A549 (cell line): ENCODE measurements around the gene PREX1. TPM values are rescaled to one million over a fixed set of nuclear protein-coding genes. Genes with fewer than 3 reads are reported as not detected.

Source experiments
- ATAC-seq, 2 experiments: fragments of 200-7000 bp in 1 of 2; fragments of >200 bp in 1 of 2; cut with Nextera tagmentation in 1 of 2; cut with Tn5 transposase in 1 of 2; 3 replicates each; pipeline versions ENCODE4 v1.8.0 to v1.9.1; 2018 to 2020; ENCODE audit warnings: mild to moderate bottlenecking in 1 of 2, moderate library complexity in 1 of 2
- CTCF ChIA-PET: fragments of 300-600 bp; sonication (Branson Sonifier 250); formaldehyde crosslinking; extraction: SDS; loops from one replicate; lab custom pipeline; 2021; ENCODE audit warnings: antibody characterized with exemption, inconsistent platforms; lab: Yijun Ruan, JAX
- POLR2A ChIA-PET: fragments of 350-600 bp; formaldehyde crosslinking; extraction: SDS; loops from one replicate; lab custom pipeline; 2021; ENCODE audit warnings: antibody characterized with exemption, inconsistent platforms; lab: Yijun Ruan, JAX
- DNase-seq, 2 experiments: peaks; one replicate each; pipeline versions ENCODE4 v3.0.0 to v3.0.0-alpha.2; 2011 to 2016; ENCODE audit warnings: low read depth in 1 of 2, low spot score in 1 of 2
- FAIRE-seq: peaks from 2 replicates; lab custom pipeline; 2011; peaks lifted over from hg19 to GRCh38; lab: Jason Lieb, UNC
- H3K27ac ChIP-seq, 2 experiments: fragments of >200 bp; sonication (Bioruptor Twin); formaldehyde crosslinking; 3 replicates each; pipeline ENCODE4 v1.5.1; 2016 to 2017
- H3K4me1 ChIP-seq: fragments of >200 bp; sonication (Bioruptor Twin); formaldehyde crosslinking; 3 replicates; pipeline ENCODE4 v1.6.1; 2016
- H3K4me2 ChIP-seq: fragments of >200 bp; sonication (Bioruptor Twin); formaldehyde crosslinking; 3 replicates; pipeline ENCODE4 v1.6.1; 2016
- H3K4me3 ChIP-seq: fragments of >200 bp; sonication (Bioruptor Twin); formaldehyde crosslinking; 3 replicates; pipeline ENCODE4 v1.5.1; 2016
- H3K9me3 ChIP-seq: fragments of >200 bp; sonication (Bioruptor Twin); formaldehyde crosslinking; 3 replicates; pipeline ENCODE4 v1.6.1; 2016
- BHLHE40 ChIP-seq: IDR thresholded peaks from 2 replicates; pipeline ENCODE4 v1.6.1; 2012; ENCODE audit warnings: low read depth, low read length, inconsistent platforms
- CBX8 ChIP-seq: fragments of 200-600 bp; sonication (generic); IDR thresholded peaks from 2 replicates; pipeline ENCODE4 v1.6.1; 2016
- CEBPB ChIP-seq, 2 experiments: fragments of >200 bp in 1 of 2; sonication (Bioruptor Twin) in 1 of 2; formaldehyde crosslinking in 1 of 2; IDR thresholded peaks; 2 replicates each; pipeline ENCODE4 v1.6.1; 2012 to 2016
- CHD2 ChIP-seq: fragments of 150-350 bp; IDR thresholded peaks from 2 replicates; pipeline ENCODE4 v1.6.1; 2014; ENCODE audit warnings: low read length; ENCODE audit not compliant: partially characterized antibody
- EP300 ChIP-seq, 2 experiments: fragments of >200 bp; sonication (Bioruptor Twin); formaldehyde crosslinking; IDR thresholded peaks; 2 replicates in 1 of 2; 3 replicates in 1 of 2; pipeline ENCODE4 v1.6.1; 2016 to 2017
- ESRRA ChIP-seq: fragments of 150-350 bp; IDR thresholded peaks from 2 replicates; pipeline ENCODE4 v1.6.1; 2014; ENCODE audit warnings: mild to moderate bottlenecking, low read length, borderline replicate concordance
- FOSB ChIP-seq: fragments of 250-450 bp; sonication (Bioruptor Pico); IDR thresholded peaks from 2 replicates; pipeline ENCODE4 v1.5.0; 2020; ENCODE audit warnings: mild to moderate bottlenecking, moderate library complexity
- FOXS1 ChIP-seq: fragments of 250-450 bp; sonication (Bioruptor Pico); IDR thresholded peaks from 2 replicates; pipeline ENCODE4 v1.5.0; 2020; ENCODE audit warnings: mild to moderate bottlenecking, moderate library complexity
- GATA3 ChIP-seq: IDR thresholded peaks from 2 replicates; pipeline ENCODE4 v1.6.1; 2012; ENCODE audit warnings: borderline replicate concordance
- HOXA7 ChIP-seq: fragments of 250-450 bp; sonication (Bioruptor Pico); IDR thresholded peaks from 2 replicates; pipeline ENCODE4 v1.5.0; 2020; ENCODE audit warnings: mild to moderate bottlenecking, moderate library complexity
- HOXB5 ChIP-seq: fragments of 250-450 bp; sonication (Bioruptor Pico); IDR thresholded peaks from 2 replicates; pipeline ENCODE4 v1.5.0; 2020; ENCODE audit warnings: mild to moderate bottlenecking, moderate library complexity
- NPAS2 ChIP-seq: fragments of 250-450 bp; sonication (Bioruptor Pico); IDR thresholded peaks from 2 replicates; pipeline ENCODE4 v1.8.0; 2022; ENCODE audit warnings: mild to moderate bottlenecking, moderate library complexity, borderline replicate concordance
- NR3C1 ChIP-seq: fragments of >200 bp; sonication (Bioruptor Twin); formaldehyde crosslinking; IDR thresholded peaks from 3 replicates; pipeline ENCODE4 v1.6.1; 2017
- RAD21 ChIP-seq, 2 experiments: fragments of >200 bp in 1 of 2; sonication (Bioruptor Twin) in 1 of 2; formaldehyde crosslinking in 1 of 2; IDR thresholded peaks in 1 of 2; conservative IDR thresholded peaks in 1 of 2; 2 replicates in 1 of 2; 3 replicates in 1 of 2; pipeline ENCODE4 v1.6.1; 2012 to 2018; ENCODE audit warnings: inconsistent platforms in 1 of 2
- RARB ChIP-seq: fragments of 250-450 bp; sonication (Bioruptor Pico); IDR thresholded peaks from 2 replicates; pipeline ENCODE4 v1.8.0; 2021; ENCODE audit warnings: mild to moderate bottlenecking, moderate library complexity
- RCOR1 ChIP-seq: fragments of 150-350 bp; IDR thresholded peaks from 2 replicates; pipeline ENCODE4 v1.6.1; 2014; ENCODE audit warnings: antibody characterized with exemption, low read length, low read depth
- RFX5 ChIP-seq: fragments of 450-650 bp; IDR thresholded peaks from 2 replicates; pipeline ENCODE4 v1.7.1; 2014; ENCODE audit warnings: antibody characterized with exemption, mild to moderate bottlenecking, moderate library complexity
- SMC3 ChIP-seq: fragments of >200 bp; sonication (Bioruptor Twin); formaldehyde crosslinking; IDR thresholded peaks from 3 replicates; pipeline ENCODE4 v1.6.1; 2018; ENCODE audit warnings: inconsistent platforms
- TP53 ChIP-seq: fragments of 250-450 bp; sonication (Bioruptor Pico); IDR thresholded peaks from 2 replicates; pipeline ENCODE4 v1.5.0; 2021; ENCODE audit warnings: mild to moderate bottlenecking, moderate library complexity
- ZC3H11A ChIP-seq: fragments of 450-650 bp; IDR thresholded peaks from 2 replicates; pipeline ENCODE4 v1.6.1; 2014; ENCODE audit warnings: antibody characterized with exemption, mild to moderate bottlenecking
- ZFP36 ChIP-seq: fragments of 450-650 bp; IDR thresholded peaks from 2 replicates; pipeline ENCODE4 v1.6.1; 2014; ENCODE audit warnings: borderline replicate concordance; ENCODE audit not compliant: partially characterized antibody
- WGBS: methylation state at CpG from one replicate; pipeline ENCODE4 v1.1.6; 2017; ENCODE audit errors: missing lambda C conversion rate; 5-methylcytosine and 5-hydroxymethylcytosine counted together
- polyA plus RNA-seq, 4 experiments: library from polyadenylated mRNA; depleted of rRNA in 3 of 4; stranded (reverse); fragments of >200 nt; fragmentation: RNase III in 1 of 4; extraction: RNeasy Plus Mini Kit Qiagen cat#74134 plus additional on column Dnase treatment in 1 of 4; gene quantifications; 2 replicates in 3 of 4; 3 replicates in 1 of 4; pipeline ENCODE4 v1.2.3, GENCODE V29; 2011 to 2017
- TF ChIP-seq, protein P1 (sequence below): fragments of 450-650 bp; IDR thresholded peaks from 2 replicates; pipeline ENCODE4 v1.6.1; 2014; ENCODE audit warnings: antibody characterized with exemption
- TF ChIP-seq, protein P2 (sequence below): fragments of 150-350 bp; IDR thresholded peaks from 2 replicates; pipeline ENCODE4 v1.6.1; 2014; ENCODE audit warnings: low read depth, mild to moderate bottlenecking, low read length
- TF ChIP-seq, protein P3 (sequence below): IDR thresholded peaks from 2 replicates; pipeline ENCODE4 v1.6.1; 2012; ENCODE audit warnings: low read depth, borderline replicate concordance
- TF ChIP-seq, protein P4 (sequence below): fragments of 250-450 bp; sonication (Bioruptor Pico); IDR thresholded peaks from 2 replicates; pipeline ENCODE4 v1.5.0; 2021; ENCODE audit warnings: mild to moderate bottlenecking, moderate library complexity, borderline replicate concordance
- TF ChIP-seq, protein P5 (sequence below): fragments of 200-600 bp; sonication (generic); IDR thresholded peaks from 2 replicates; pipeline ENCODE4 v1.6.1; 2016; ENCODE audit warnings: antibody characterized with exemption, mild to moderate bottlenecking, moderate library complexity

Gene PREX1
- polyA plus RNA-seq, 2 of the 4 experiments (the other 2 are of a cell fraction): 3.6 to 4.2 TPM

DNA sequence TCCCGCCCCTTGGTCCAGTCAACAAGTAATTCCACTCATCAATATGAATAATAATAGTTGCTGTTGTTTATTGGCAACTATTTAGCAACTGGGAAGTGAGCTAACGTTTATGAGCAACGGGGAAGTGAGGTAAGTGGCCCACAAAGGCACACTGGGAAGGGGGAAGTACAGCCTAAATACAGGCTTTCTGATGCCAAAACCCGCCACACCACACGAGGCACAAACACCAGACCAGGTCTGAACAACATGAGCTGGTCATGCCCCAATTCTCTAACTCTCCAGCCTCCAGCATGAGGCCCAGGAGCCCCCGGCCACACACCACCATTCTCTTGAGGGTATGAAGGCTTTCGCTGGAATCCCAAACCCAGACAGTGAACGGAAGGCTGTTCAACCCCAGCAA lies 50.8 kb downstream of the PREX1 start:
- CTCF ChIA-PET: interaction anchor here (0.6 to 1.4 kb wide), 4 partner anchors 22 to 128 kb away, joined by 3 to 4 read pairs (median 3); no protein-coding TSS in a partner anchor
- no peak for TF ChIP-seq NR3C1
- no peak for TF ChIP-seq CHD2
- TF ChIP-seq, protein P1, sequence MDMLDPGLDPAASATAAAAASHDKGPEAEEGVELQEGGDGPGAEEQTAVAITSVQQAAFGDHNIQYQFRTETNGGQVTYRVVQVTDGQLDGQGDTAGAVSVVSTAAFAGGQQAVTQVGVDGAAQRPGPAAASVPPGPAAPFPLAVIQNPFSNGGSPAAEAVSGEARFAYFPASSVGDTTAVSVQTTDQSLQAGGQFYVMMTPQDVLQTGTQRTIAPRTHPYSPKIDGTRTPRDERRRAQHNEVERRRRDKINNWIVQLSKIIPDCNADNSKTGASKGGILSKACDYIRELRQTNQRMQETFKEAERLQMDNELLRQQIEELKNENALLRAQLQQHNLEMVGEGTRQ: no peak
- TF ChIP-seq NPAS2 (CRISPR knock-in tag): no peak
- TF ChIP-seq GATA3: no peak
- TF ChIP-seq ZFP36: no peak
- no peak for TF ChIP-seq FOSB
- no peak for TF ChIP-seq RAD21 (conservative IDR thresholded peaks at IDR 0.05 in 1 of 2, IDR thresholded peaks at IDR 0.05 in 1 of 2)
- TF ChIP-seq FOXS1 (CRISPR knock-in tag): no peak
- TF ChIP-seq RFX5: no peak
- no peak for TF ChIP-seq TP53 (CRISPR knock-in tag)
- no peak for TF ChIP-seq RCOR1
- TF ChIP-seq HOXA7: no peak
- TF ChIP-seq ZC3H11A: no peak
- TF ChIP-seq, protein P2, sequence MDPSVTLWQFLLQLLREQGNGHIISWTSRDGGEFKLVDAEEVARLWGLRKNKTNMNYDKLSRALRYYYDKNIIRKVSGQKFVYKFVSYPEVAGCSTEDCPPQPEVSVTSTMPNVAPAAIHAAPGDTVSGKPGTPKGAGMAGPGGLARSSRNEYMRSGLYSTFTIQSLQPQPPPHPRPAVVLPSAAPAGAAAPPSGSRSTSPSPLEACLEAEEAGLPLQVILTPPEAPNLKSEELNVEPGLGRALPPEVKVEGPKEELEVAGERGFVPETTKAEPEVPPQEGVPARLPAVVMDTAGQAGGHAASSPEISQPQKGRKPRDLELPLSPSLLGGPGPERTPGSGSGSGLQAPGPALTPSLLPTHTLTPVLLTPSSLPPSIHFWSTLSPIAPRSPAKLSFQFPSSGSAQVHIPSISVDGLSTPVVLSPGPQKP: no peak
- TF ChIP-seq, protein P3, sequence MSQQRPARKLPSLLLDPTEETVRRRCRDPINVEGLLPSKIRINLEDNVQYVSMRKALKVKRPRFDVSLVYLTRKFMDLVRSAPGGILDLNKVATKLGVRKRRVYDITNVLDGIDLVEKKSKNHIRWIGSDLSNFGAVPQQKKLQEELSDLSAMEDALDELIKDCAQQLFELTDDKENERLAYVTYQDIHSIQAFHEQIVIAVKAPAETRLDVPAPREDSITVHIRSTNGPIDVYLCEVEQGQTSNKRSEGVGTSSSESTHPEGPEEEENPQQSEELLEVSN: no peak
- TF ChIP-seq CBX8: no peak
- TF ChIP-seq HOXB5 (CRISPR knock-in tag): no peak
- TF ChIP-seq, all 56 proteins: peak for 0

DNA sequence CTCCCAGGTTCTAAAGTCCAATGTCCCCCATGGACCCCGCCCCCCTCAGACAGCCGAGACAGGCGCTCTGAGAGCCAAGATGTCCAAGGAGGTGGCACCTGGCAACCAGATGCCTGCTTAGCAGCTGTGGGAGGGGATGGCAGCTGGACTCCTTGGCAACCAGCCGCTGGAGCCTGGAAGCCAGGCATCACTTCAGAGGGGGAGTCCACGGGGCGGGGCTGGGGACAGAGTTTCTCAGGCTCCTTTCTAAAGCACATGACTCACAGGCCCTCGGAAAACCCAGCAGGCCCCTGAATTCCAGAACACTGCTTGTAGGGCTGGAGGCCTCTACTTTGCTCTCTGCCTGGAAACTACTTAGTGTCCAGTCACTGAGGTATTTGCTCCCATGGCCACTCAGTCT lies 51.5 kb downstream of the PREX1 start:
- FAIRE-seq (no peak), DNase-seq (no peak), ATAC-seq (no peak)
- no peak overlapping the region for H3K27ac ChIP-seq
- WGBS: 85% methylated on average over 5 of the region's 7 CpGs
- H3K4me2 ChIP-seq: no peak overlapping the region
- ChIA-PET CTCF (interaction anchor here (0.6 kb wide), 1 partner anchor 90 kb away, joined by 4 read pairs; no protein-coding TSS in a partner anchor), POLR2A (no interaction called here)
- no peaks in the 10 kb centered on the region for H3K4me1 ChIP-seq
- TF ChIP-seq SMC3 (no peak), ESRRA (no peak), FOXS1 (CRISPR knock-in tag) (no peak), NR3C1 (no peak), BHLHE40 (no peak), EP300 (IDR thresholded peaks at IDR 0.05) (no peak), GATA3 (no peak), RARB (CRISPR knock-in tag) (no peak), CEBPB (IDR thresholded peaks at IDR 0.05) (no peak), CHD2 (no peak), ZFP36 (no peak)
- TF ChIP-seq, protein P4, sequence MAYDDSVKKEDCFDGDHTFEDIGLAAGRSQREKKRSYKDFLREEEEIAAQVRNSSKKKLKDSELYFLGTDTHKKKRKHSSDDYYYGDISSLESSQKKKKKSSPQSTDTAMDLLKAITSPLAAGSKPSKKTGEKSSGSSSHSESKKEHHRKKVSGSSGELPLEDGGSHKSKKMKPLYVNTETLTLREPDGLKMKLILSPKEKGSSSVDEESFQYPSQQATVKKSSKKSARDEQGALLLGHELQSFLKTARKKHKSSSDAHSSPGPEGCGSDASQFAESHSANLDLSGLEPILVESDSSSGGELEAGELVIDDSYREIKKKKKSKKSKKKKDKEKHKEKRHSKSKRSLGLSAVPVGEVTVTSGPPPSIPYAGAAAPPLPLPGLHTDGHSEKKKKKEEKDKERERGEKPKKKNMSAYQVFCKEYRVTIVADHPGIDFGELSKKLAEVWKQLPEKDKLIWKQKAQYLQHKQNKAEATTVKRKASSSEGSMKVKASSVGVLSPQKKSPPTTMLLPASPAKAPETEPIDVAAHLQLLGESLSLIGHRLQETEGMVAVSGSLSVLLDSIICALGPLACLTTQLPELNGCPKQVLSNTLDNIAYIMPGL (CRISPR knock-in tag): no peak
- TF ChIP-seq, protein P2: no peak
- TF ChIP-seq, protein P1: no peak
- TF ChIP-seq, protein P5, sequence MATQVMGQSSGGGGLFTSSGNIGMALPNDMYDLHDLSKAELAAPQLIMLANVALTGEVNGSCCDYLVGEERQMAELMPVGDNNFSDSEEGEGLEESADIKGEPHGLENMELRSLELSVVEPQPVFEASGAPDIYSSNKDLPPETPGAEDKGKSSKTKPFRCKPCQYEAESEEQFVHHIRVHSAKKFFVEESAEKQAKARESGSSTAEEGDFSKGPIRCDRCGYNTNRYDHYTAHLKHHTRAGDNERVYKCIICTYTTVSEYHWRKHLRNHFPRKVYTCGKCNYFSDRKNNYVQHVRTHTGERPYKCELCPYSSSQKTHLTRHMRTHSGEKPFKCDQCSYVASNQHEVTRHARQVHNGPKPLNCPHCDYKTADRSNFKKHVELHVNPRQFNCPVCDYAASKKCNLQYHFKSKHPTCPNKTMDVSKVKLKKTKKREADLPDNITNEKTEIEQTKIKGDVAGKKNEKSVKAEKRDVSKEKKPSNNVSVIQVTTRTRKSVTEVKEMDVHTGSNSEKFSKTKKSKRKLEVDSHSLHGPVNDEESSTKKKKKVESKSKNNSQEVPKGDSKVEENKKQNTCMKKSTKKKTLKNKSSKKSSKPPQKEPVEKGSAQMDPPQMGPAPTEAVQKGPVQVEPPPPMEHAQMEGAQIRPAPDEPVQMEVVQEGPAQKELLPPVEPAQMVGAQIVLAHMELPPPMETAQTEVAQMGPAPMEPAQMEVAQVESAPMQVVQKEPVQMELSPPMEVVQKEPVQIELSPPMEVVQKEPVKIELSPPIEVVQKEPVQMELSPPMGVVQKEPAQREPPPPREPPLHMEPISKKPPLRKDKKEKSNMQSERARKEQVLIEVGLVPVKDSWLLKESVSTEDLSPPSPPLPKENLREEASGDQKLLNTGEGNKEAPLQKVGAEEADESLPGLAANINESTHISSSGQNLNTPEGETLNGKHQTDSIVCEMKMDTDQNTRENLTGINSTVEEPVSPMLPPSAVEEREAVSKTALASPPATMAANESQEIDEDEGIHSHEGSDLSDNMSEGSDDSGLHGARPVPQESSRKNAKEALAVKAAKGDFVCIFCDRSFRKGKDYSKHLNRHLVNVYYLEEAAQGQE: no peak
- no peak overlapping the region for H3K4me3 ChIP-seq
- peaks cover 10% of the 10 kb centered on the region for H3K9me3 ChIP-seq

More for the DNA sequence above, 50.8 kb downstream of the PREX1 start:
- Histone ChIP-seq H3K4me2 (no peak overlapping the region), H3K9me3 (peaks cover 10% of the 10 kb centered on the region), H3K4me1 (no peaks in the 10 kb centered on the region), H3K4me3 (no peak overlapping the region), H3K27ac (no peak overlapping the region)
- no peak for DNase-seq
- WGBS: 87% methylated on average over 8 of the region's 8 CpGs
- ATAC-seq: no peak
- no peak for FAIRE-seq
- POLR2A ChIA-PET: no interaction called here
